ENCODE results near the gene DLL3.
"Not testable (repeated sequence)": the region's sequence is repeated elsewhere in the genome, so short reads cannot be mapped to it uniquely, and the experiment has no call there.

- TF ChIP-seq KDM5B (IDR thresholded peaks at IDR 0.05; ENCODE audit: insufficient replicate concordance, low read depth, low read length); POLR2A (conservative IDR thresholded peaks at IDR 0.05); PTBP1 (IDR thresholded peaks at IDR 0.05; ENCODE audit: low read depth, low read length); ZBTB7A (IDR thresholded peaks at IDR 0.05; ENCODE audit: borderline replicate concordance, control insufficient read depth, low read depth, low read length); POLR2AphosphoS5 (IDR thresholded peaks at IDR 0.05; ENCODE audit: control insufficient read depth, insufficient read depth, low read depth, low read length); ESRRA (IDR thresholded peaks at IDR 0.05; ENCODE audit: borderline replicate concordance, low read depth); MAFG (tag; conservative IDR thresholded peaks at IDR 0.05): not testable (repeated sequence)
- TF ChIP-seq, protein P1, sequence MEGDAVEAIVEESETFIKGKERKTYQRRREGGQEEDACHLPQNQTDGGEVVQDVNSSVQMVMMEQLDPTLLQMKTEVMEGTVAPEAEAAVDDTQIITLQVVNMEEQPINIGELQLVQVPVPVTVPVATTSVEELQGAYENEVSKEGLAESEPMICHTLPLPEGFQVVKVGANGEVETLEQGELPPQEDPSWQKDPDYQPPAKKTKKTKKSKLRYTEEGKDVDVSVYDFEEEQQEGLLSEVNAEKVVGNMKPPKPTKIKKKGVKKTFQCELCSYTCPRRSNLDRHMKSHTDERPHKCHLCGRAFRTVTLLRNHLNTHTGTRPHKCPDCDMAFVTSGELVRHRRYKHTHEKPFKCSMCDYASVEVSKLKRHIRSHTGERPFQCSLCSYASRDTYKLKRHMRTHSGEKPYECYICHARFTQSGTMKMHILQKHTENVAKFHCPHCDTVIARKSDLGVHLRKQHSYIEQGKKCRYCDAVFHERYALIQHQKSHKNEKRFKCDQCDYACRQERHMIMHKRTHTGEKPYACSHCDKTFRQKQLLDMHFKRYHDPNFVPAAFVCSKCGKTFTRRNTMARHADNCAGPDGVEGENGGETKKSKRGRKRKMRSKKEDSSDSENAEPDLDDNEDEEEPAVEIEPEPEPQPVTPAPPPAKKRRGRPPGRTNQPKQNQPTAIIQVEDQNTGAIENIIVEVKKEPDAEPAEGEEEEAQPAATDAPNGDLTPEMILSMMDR (IDR thresholded peaks at IDR 0.05 in 2 of 3, conservative IDR thresholded peaks at IDR 0.05 in 1 of 3; ENCODE audit: insufficient read depth in 2 of 3, low read depth in 1 of 3, low read length in 3 of 3), result not testable (repeated sequence)
- TF ChIP-seq, protein P2, sequence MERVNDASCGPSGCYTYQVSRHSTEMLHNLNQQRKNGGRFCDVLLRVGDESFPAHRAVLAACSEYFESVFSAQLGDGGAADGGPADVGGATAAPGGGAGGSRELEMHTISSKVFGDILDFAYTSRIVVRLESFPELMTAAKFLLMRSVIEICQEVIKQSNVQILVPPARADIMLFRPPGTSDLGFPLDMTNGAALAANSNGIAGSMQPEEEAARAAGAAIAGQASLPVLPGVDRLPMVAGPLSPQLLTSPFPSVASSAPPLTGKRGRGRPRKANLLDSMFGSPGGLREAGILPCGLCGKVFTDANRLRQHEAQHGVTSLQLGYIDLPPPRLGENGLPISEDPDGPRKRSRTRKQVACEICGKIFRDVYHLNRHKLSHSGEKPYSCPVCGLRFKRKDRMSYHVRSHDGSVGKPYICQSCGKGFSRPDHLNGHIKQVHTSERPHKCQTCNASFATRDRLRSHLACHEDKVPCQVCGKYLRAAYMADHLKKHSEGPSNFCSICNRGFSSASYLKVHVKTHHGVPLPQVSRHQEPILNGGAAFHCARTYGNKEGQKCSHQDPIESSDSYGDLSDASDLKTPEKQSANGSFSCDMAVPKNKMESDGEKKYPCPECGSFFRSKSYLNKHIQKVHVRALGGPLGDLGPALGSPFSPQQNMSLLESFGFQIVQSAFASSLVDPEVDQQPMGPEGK (CRISPR knock-in tag; IDR thresholded peaks at IDR 0.05; ENCODE audit: borderline replicate concordance), result not testable (repeated sequence)
These were observed 19.4 kb upstream of the DLL3 start for GRCh38 chr19:39479319-39479801.

Measured in K562 (cell line).